HFF-Myc (cell line): ENCODE data around the gene PKM.

Experiments used
- DNase-seq: peaks from one replicate; pipeline ENCODE4 v3.0.0-alpha.2; 2011; ENCODE audit warnings: low read depth; ENCODE audit errors: extremely low read depth
- H3K4me3 ChIP-seq: replicated peaks from 2 replicates; pipeline ENCODE4 v1.5.1; 2011; ENCODE audit warnings: low read depth, mild to moderate bottlenecking, control low read depth, low read length
- TF ChIP-seq, protein P1 (sequence below): IDR thresholded peaks from 2 replicates; pipeline ENCODE4 v1.5.1; 2012; ENCODE audit warnings: mild to moderate bottlenecking, low read depth, low read length, control low read depth; ENCODE audit errors: missing control alignments

PKM gene

GRCh38 chr15:72235298-72235697 is 4.3 kb upstream of the PKM start:
- no peak for DNase-seq
- TF ChIP-seq, protein P1, sequence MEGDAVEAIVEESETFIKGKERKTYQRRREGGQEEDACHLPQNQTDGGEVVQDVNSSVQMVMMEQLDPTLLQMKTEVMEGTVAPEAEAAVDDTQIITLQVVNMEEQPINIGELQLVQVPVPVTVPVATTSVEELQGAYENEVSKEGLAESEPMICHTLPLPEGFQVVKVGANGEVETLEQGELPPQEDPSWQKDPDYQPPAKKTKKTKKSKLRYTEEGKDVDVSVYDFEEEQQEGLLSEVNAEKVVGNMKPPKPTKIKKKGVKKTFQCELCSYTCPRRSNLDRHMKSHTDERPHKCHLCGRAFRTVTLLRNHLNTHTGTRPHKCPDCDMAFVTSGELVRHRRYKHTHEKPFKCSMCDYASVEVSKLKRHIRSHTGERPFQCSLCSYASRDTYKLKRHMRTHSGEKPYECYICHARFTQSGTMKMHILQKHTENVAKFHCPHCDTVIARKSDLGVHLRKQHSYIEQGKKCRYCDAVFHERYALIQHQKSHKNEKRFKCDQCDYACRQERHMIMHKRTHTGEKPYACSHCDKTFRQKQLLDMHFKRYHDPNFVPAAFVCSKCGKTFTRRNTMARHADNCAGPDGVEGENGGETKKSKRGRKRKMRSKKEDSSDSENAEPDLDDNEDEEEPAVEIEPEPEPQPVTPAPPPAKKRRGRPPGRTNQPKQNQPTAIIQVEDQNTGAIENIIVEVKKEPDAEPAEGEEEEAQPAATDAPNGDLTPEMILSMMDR = no peak
- no peak overlapping the region for H3K4me3 ChIP-seq

- DNase-seq = no peak
- TF ChIP-seq, protein P1 = no peak
- no peak overlapping the region for H3K4me3 ChIP-seq
Observed at GRCh38 chr15:72233769-72234168, 2.8 kb upstream of the PKM start.

- H3K4me3 ChIP-seq = peak overlapping the region; percentile 84
- TF ChIP-seq, protein P1 = no peak
- no peak for DNase-seq
Observed at GRCh38 chr15:72231833-72232478, 966 bp upstream of the PKM start.

DNA sequence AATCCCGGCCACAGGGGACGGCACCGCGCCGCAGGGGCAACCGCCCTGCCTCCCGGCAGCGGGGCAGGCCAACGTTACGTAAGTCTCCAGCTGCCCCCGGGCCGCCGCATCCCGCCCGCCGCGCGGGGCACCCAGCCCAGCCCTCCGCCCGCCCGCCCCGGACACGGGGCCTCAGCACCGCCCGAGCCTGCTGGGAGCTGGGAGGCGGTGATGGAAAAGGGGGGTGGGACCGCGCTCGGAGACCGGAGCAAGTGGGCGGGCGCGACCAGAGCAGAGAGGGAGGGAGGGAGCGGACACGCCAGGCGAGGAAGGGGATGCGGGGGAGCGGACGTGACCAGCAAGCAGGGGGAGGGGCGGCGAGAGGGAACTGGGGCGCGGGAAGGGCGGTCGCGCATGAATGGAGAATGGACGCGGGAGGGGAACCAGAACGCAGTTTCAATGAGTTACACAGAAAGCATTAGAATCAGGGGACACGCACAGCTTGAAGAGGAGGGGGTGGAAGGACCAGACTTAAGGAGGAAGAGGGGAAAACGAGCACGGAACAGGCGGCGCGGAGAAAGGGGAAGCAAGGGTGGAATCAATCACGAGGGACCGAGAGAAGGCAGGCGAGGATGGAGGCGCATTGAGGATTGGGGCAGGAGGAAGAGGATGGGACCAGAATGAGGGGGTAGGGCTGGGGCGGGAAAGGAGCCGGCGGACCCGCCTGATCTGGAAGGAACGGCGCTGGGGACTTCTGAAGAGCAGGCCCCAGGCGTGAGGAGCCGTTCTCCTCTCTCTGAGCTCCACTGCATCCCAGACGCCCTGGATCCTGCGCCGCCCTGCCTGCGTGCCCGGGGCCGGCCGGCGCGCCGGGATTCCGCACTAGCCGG is 559 bp downstream of the PKM start:
- peak overlapping the region; percentile 84 for H3K4me3 ChIP-seq
- no peak for DNase-seq
- TF ChIP-seq, protein P1 = no peak

- DNase-seq = no peak
- H3K4me3 ChIP-seq = peak overlapping the region; percentile 84
- TF ChIP-seq, protein P1 = no peak
Observed at GRCh38 chr15:72229947-72230196, 1.1 kb downstream of the PKM start.

- TF ChIP-seq, protein P1 = no peak
- DNase-seq = no peak
- H3K4me3 ChIP-seq = peak overlapping the region; percentile 84
Observed at GRCh38 chr15:72229076-72229946, 1.7 kb downstream of the PKM start.
